NCI-H2081 (cell line): Measurements from ENCODE around the gene MANEAL.

Experiments used
- DNase-seq, 2 experiments: peaks; one replicate each; lab custom pipeline; 2025; lab: John Stamatoyannopoulos, UW

The MANEAL gene

GRCh38 chr1:37792943-37793686 is 532 bp upstream of the MANEAL start:
- no peak for DNase-seq

GRCh38 chr1:37794372-37795339 is 1.0 kb downstream of the MANEAL start:
- peak; percentile 22 to 52 for DNase-seq

GRCh38 chr1:37795340-37796125 is 1.9 kb downstream of the MANEAL start:
- DNase-seq, result peak; percentile 34 to 65

GRCh38 chr1:37797750-37798345 is 4.2 kb downstream of the MANEAL start:
- no peak for DNase-seq

GRCh38 chr1:37802439-37802838 is 8.8 kb downstream of the MANEAL start:
- DNase-seq, result no peak

GRCh38 chr1:37807220-37807554 is 13.5 kb downstream of the MANEAL start:
- no peak for DNase-seq

- peak; percentile 96 for DNase-seq
Observed at GRCh38 chr1:37807555-37808368, 14.1 kb downstream of the MANEAL start, which contains the start of the genes C1orf122 and YRDC. TSS of gene C1orf122 (plus strand) at chr1:37807790. CDS start at chr1:37808405, 615 bp downstream. TSS of gene YRDC (minus strand) at chr1:37808208. CDS start at chr1:37808180, 28 bp downstream.

GRCh38 chr1:37808369-37809319 is 15.0 kb downstream of the MANEAL start:
- peak; percentile 75 to 91 for DNase-seq

- no peak for DNase-seq
Observed at GRCh38 chr1:37809942-37810341, 16.3 kb downstream of the MANEAL start.

GRCh38 chr1:37811027-37811655 is 17.5 kb downstream of the MANEAL start:
- DNase-seq, result peak; percentile 87 to 88

- DNase-seq, result no peak
Observed at GRCh38 chr1:37813529-37814145, 20.0 kb downstream of the MANEAL start.

- no peak for DNase-seq
Observed at GRCh38 chr1:37814252-37814651, 20.6 kb downstream of the MANEAL start.

GRCh38 chr1:37817481-37817880 is 23.8 kb downstream of the MANEAL start:
- peak in 1 of 2 experiments; percentile 25 for DNase-seq

- no peak for DNase-seq
Observed at GRCh38 chr1:37821481-37821880, 27.8 kb downstream of the MANEAL start.

- DNase-seq, result no peak
Observed at GRCh38 chr1:37822906-37823815, 29.5 kb downstream of the MANEAL start.

GRCh38 chr1:37824001-37824400 is 30.4 kb downstream of the MANEAL start:
- DNase-seq, result no peak

GRCh38 chr1:37825506-37825905 is 31.9 kb downstream of the MANEAL start:
- no peak for DNase-seq
